ENCODE measurements around the gene OR6N1.

DNA sequence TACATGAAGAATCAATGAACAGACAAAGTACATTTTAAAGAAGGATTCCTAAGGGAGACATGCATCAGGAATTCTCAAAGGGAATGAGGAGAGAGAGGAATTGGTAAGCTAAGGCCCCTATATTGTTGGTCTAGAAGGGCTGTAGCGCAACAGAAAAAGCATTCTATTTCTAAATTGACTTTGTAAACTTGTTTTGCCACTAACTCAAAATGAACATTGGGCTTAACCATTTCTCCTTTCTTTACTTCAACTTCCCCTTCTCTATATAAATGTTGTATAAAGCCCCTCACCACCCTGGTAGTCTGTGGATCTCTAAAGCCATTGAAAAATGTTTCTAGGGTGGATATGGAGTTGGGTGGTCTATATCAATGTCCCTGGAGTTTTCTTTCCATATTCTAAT, 29.4 kb upstream of the OR6N1 start:
- TF ChIP-seq, protein P1, sequence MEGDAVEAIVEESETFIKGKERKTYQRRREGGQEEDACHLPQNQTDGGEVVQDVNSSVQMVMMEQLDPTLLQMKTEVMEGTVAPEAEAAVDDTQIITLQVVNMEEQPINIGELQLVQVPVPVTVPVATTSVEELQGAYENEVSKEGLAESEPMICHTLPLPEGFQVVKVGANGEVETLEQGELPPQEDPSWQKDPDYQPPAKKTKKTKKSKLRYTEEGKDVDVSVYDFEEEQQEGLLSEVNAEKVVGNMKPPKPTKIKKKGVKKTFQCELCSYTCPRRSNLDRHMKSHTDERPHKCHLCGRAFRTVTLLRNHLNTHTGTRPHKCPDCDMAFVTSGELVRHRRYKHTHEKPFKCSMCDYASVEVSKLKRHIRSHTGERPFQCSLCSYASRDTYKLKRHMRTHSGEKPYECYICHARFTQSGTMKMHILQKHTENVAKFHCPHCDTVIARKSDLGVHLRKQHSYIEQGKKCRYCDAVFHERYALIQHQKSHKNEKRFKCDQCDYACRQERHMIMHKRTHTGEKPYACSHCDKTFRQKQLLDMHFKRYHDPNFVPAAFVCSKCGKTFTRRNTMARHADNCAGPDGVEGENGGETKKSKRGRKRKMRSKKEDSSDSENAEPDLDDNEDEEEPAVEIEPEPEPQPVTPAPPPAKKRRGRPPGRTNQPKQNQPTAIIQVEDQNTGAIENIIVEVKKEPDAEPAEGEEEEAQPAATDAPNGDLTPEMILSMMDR (conservative IDR thresholded peaks at IDR 0.05; ENCODE audit: low read depth, low read length), result no peak
- TF ChIP-seq EZH2 (IDR thresholded peaks at IDR 0.05; ENCODE audit: borderline replicate concordance, low read depth, low read length, poor library complexity, severe bottlenecking), result no peak
